GM18907 (cell line): ENCODE results near the gene CLBA1.
"Not testable (repeated sequence)": the region's sequence is repeated elsewhere in the genome, so short reads cannot be mapped to it uniquely, and the experiment has no call there.

ENCODE experiments used
- ATAC-seq: cut with Tn5 transposase; IDR thresholded peaks from one replicate; pipeline ENCODE4 v1.9.1; 2021; ENCODE audit warnings: mild to moderate bottlenecking, moderate library complexity; ENCODE audit not compliant: unreplicated experiment

The CLBA1 gene

DNA sequence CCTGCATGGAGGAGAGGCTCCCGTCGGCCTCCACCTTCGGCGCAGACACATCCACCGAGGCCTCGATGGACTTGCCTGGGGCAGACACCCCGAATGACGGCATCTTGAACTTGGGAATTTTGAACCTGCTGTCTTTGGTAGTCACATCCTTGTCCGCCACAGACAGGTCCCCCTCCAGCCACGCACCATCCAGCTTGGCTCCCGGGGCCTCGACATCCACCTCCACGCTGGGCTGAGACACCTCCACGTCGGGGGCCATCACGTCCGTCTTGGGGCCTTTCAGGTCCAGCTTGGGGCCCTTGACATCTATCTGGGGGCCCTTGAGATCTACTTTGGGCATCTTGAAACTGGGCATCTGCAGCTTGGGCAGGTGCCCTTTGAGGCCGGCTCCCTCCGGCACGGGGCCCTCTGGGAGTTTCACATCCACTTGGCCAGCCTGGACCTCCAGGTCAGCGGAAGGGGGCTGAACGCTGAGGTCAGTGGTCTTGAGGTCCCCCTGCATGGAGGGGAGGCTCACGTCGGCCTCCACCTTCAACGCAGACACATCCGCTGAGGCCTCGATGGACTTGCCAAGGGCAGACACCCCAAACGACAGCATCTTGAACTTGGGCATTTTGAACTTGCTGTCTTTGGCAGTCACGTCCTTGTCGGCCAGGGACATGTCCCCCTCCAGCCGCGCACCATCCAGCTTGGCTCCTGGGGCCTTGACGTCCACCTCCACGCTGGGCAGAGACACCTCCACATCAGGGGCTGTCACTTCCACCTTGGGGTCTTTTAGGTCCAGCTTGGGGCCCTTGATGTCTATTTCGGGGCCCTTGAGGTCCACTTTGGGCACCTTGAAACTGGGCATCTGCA lies 37.5 kb upstream of the CLBA1 start:
- ATAC-seq: not testable (repeated sequence)

DNA sequence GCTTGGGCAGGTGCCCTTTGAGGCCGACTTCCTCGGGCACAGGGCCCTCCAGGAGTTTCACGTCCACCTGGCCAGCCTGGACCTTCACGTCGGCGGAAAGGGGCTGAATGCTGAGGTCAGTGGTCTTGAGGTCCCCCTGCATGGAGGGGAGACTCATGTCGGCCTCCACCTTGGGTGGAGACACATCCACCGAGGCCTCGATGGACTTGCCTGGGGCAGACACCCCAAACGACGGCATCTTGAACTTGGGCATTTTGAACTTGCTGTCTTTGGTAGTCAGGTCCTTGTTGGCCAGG lies 36.9 kb upstream of the CLBA1 start:
- ATAC-seq: no peak

- ATAC-seq: not testable (repeated sequence)
Measured at GRCh38 chr14:104949406-104949955, 36.1 kb upstream of the CLBA1 start.

DNA sequence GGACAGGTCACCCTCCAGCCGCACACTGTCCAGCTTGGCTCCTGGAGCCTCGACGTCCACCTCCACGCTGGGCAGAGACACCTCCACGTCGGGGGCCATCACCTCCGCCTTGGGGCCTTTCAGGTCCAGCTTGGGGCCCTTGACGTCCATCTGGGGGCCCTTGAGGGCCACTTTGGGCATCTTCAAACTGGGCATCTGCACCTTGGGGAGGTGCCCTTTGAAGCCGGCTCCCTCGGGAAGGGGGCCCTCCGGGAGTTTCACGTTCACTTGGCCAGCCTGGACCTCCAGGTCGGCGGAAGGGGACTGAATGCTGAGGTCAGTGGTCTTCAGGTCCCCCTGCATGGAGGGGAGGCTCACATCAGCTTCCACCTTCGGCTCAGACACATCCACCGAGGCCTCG lies 35.6 kb upstream of the CLBA1 start:
- ATAC-seq: no peak

DNA sequence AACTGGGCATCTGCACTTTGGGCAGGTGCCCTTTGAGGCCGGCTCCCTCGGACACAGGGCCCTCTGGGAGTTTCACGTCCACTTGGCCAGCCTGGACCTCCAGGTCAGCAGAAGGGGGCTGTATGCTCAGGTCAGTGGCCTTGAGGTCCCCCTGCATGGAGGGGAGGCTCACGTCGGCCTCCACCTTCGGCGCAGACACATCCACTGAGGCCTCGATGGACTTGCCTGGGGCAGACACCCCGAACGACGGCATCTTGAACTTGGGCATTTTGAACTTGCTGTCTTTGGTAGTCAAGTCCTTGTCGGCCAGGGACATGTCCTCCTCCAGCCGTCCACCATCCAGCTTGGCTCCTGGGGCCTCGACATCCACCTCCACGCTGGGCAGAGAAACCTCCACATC lies 34.9 kb upstream of the CLBA1 start:
- not testable (repeated sequence) for ATAC-seq

- ATAC-seq: not testable (repeated sequence)
Measured at GRCh38 chr14:104951863-104952657, 33.5 kb upstream of the CLBA1 start.

GRCh38 chr14:104953097-104953496 lies 32.5 kb upstream of the CLBA1 start:
- ATAC-seq: no peak

DNA sequence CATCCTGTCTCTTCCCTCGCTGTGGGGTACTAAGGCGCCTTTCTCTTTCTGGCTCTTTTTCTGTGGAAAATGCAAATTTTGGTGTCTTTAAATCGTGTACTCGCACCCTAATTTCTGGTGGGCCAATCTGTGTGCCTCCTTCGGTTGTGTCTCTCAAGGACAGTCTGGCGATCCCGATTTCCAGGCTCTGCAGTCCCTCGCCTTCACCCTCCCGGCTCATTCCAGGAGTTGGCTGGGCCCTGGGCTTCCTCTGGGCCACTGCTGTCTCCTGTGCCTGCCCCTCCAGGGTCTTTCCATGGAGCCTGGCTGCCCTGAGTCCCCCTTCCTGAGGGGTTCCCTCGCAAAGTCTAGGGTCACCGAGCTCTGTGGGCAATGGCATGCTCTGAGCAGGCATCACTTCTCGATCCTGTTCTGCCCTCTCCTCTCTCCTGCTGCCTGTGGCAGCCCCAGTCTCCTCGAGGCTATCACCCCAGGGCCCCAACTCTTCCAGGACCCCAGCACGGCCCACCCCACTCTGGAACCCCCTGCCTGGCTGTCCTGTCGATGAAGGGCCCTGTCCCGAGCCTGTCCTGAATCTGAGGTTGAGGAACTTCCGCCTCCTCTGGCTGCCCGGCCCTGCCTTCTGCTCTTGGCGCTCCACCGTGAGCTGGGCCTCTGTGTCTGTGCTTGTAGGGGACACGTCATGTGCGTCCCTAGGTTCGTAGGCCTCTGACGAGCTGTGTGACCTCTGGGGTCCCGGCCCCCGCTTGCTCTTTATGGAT lies 31.5 kb upstream of the CLBA1 start:
- no peak for ATAC-seq

- ATAC-seq: no peak
Measured at GRCh38 chr14:104954746-104955395, 30.7 kb upstream of the CLBA1 start.

GRCh38 chr14:104955396-104955770 lies 30.2 kb upstream of the CLBA1 start:
- no peak for ATAC-seq

- no peak for ATAC-seq
Measured at GRCh38 chr14:104956290-104956890, 29.2 kb upstream of the CLBA1 start.

DNA sequence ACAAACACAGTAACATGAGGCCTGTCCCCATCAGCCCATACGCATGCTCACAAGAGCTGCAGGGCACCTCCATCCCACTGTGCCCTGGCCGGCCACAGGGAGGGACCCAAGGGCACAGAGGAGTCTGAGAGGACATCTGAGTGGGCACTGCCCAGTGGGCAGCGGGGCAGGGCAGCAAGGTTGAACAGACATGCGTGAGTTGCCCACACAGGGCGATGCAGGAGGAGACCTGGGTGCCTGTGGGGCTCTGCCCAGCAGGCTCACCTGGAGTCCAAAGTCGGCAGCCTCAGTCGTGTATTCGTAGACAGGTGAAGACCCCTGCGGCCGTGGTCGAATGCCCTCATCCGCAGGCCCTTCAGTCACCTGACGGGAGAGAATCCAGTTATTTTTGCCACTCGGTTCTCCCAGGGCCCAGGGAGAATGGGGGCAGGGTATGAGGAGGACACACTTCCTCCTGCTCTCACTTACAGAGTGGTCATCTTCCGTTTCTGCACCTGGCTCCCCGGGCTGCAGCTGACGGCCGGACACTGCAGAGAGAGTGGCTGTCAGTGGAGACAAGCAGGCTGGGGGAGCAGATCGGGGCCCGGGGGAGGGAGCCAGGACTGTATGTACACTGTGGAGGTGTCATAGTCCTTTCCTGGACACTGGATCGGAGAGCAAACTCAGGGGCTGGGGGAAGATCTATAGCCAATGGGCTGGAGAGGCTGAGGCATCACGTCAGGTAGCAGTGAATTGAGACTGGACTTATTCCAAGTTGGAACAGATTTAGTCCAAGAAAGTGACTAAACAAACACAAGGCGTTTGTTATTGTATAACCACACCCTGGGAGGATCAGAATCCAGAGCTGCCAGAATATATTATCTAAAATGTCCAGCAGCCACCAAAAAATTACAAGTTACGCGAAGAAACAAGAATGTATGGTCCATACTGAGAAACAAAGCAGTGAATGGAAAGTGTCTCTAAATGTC lies 28.2 kb upstream of the CLBA1 start:
- ATAC-seq: no peak

DNA sequence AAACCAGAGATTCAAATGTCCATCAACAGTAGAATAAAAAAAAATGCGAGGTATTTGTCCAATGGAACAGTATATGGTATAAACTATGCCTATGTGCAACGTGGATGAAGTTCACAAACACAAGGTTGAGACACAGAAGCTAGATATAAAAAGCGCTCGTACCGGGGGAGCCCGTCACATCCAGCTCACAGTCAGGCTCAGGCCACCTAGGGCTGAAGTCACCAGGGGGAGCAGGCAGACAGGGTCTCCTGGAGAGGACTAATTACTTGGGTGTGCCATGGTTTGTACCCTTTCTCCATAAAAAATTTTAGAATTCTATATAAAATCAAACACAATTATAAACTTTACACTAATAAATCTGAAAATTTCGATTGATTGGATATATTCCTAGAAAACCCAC lies 21.0 kb upstream of the CLBA1 start:
- no peak for ATAC-seq

GRCh38 chr14:104965561-104966231 lies 19.9 kb upstream of the CLBA1 start:
- ATAC-seq: no peak

GRCh38 chr14:104966261-104966865 lies 19.2 kb upstream of the CLBA1 start:
- no peak for ATAC-seq

DNA sequence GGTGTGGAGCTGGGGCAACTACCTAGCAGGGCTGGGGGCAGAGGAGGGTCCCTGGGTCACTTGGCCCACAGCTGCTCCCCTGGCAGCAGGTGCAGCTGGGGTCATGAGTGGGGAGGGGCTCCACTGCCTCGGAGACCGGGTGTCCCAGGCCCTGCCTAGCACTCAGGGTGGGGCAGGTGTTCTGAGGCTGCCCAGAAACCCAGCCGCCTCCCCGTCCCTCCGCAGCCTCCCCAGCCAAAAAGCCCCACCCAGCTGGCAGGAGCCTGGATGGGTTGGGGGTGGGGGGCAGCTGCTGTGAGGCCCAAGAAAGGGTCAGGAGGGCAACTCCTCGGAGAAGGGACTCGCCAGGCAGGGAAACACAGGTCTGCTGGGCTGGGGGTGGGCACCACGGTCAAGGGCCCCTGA lies 18.6 kb upstream of the CLBA1 start:
- ATAC-seq: no peak

DNA sequence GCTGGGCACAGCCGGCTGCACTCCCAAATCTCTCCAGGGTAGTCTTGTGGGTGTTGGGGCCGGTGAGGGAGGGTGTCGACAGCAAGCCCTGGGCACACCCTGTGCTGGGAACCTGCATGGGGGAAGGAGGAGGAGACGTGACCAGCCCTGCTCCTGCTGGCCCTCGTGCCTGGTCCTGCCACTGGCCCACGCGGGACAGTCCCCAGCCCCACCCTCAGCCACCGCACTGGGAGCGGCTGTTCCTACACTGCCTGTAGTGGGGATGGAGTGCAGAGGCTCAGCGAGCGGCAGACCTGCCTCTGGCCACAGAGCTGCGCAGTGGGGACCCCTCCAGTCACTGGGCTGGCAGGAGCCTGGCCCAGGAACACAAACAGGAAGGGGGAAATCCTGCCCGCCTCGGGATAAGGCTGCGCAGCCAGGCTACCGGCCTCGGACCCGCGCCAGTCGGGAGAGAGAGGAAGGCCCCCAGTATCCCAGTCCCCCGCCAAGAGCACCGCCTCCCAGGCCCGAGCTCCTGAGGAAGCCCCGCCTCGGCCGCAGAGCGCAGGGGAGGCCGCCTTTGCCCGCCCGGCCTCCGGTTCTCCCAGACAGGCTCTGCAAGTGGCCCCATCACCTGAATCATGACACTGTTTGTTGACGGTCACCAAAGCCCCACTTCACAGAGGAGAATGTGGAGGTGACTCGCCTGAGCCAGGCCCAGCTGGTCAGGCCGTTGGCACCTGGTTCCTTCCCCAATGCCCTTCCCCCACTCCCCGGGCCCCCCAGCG lies 18.0 kb upstream of the CLBA1 start:
- ATAC-seq: no peak

GRCh38 chr14:104968153-104968527 lies 17.4 kb upstream of the CLBA1 start:
- ATAC-seq: no peak
